CD4-positive, alpha-beta T cell treated with Interferon gamma for 1 hour (primary cell): ENCODE results near the gene CD101.
"Not testable (repeated sequence)": the region's sequence is repeated elsewhere in the genome, so short reads cannot be mapped to it uniquely, and the experiment has no call there.

ENCODE experiments used
- DNase-seq: peaks from one replicate; pipeline ENCODE4 v3.0.0-alpha.2; 2020

CD101 gene, protein sequence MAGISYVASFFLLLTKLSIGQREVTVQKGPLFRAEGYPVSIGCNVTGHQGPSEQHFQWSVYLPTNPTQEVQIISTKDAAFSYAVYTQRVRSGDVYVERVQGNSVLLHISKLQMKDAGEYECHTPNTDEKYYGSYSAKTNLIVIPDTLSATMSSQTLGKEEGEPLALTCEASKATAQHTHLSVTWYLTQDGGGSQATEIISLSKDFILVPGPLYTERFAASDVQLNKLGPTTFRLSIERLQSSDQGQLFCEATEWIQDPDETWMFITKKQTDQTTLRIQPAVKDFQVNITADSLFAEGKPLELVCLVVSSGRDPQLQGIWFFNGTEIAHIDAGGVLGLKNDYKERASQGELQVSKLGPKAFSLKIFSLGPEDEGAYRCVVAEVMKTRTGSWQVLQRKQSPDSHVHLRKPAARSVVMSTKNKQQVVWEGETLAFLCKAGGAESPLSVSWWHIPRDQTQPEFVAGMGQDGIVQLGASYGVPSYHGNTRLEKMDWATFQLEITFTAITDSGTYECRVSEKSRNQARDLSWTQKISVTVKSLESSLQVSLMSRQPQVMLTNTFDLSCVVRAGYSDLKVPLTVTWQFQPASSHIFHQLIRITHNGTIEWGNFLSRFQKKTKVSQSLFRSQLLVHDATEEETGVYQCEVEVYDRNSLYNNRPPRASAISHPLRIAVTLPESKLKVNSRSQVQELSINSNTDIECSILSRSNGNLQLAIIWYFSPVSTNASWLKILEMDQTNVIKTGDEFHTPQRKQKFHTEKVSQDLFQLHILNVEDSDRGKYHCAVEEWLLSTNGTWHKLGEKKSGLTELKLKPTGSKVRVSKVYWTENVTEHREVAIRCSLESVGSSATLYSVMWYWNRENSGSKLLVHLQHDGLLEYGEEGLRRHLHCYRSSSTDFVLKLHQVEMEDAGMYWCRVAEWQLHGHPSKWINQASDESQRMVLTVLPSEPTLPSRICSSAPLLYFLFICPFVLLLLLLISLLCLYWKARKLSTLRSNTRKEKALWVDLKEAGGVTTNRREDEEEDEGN

DNA sequence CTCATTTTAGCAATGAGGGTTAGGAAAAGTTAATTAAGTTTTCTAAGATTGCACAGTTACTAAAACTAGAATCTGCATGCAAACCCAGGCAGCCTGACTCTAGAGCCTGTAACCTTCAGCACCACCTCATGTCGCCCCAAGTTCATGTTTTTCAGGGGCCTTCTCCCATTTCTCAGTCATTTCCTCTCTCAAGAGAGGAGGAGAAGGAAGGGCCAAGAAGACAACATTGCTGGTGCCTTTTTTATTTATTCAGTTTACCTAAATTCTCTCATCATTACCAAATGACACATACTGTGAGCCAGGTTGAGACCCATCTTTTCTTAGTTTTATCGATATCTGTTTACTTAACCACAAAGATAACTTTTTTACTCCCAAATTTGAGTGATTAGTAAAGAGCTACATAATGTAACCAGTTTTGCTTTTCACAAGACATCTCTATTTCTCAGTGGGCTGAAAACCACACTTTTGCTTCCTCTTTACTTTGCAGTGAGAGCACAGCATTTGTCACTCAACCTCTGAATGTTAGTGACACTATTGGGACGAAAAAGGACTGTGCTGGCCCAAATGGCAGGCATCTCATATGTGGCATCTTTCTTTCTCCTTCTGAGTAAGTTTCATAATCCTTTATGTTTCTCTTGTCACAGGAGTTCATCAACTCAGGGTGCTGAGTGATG lies at the start of gene CD101:
Gene CD101 (plus strand): TSS at position 507 of the 674 bp plus-strand sequence. CDS start 58 bp downstream, at position 565.
- DNase-seq, result no peak

DNA sequence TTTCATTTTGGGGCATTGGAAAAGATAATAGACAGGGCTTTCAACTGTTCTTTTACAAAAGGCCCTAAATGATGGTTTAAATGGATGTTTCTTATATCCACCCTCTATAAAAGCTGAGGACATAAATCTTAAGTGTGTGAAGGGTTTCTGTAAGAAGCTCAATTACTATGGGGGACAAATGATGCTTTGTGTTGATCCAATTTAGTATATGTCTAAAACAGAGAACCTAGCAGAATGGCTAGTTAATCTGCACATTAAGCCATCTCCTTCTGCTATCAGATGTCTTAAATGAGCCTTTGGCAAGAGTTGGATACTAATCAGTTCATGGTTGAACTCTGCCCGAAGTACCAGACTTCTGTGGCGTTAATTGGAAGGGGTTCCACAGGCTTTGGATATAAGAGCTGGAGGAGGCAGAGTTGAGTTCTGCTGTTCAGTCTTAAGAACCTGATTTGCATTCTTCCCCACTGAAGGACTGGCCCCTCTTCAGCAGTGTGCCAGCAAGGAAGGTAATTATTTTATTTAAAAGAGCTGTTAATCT lies 48.8 kb upstream of the CD101 start:
- no peak for DNase-seq

DNA sequence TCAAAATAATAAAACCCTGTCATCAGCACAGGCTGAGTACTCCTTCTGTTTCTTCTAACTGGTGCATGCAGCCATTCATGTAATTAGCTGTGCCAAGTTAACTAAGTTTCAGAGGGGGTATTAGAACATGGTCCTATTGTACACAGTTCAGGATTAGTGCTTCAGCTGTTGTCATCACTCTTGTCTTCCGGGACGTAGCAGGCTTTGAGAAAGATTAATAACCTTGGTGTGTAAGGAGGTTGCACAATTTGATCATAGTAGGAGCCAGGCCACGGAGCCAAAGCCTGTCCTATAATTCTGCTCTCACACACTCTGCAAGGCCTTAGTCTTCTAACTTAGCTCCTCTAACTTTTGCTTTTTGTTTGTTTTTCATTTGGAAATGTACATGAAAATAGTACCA lies 47.1 kb upstream of the CD101 start:
- DNase-seq, result no peak

DNA sequence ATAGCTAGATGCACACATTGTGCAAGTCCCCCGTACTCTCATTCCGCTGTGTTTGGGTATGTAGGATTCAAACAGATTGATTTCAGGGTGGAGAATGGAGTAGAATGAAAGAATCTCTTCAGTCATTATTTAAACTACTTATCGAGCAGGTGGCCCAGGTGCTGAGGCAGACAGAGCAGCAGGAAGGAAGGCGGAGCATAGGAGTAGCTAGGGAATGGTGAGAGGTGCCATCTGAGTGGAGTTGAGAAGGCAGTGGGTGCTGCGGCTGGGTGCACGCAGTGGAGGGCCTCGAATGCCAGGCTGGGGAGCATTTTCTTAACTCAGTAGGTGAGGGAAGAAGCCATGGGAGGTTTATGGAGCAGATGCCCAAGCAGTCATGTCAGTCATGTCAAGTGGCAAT lies 45.2 kb upstream of the CD101 start:
- DNase-seq, result no peak

DNA sequence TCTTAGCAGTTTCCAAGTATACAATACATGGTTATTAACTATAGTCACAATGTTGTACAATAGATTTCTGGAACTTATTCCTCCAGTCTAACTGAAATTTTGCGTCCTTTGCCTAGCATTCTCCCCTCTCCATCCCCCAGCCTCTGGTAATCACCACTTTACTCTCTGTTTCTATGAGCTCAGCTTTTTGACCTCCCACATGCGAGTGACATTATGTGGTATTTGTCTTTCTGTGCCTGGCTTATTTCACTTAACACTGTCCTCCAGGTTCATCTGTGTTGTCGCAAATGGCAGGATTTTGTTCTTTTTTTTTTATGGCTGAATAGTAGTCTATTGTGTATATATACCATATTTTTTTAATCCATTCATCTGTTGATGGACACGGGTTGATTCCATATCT lies 43.9 kb upstream of the CD101 start:
- no peak for DNase-seq

DNA sequence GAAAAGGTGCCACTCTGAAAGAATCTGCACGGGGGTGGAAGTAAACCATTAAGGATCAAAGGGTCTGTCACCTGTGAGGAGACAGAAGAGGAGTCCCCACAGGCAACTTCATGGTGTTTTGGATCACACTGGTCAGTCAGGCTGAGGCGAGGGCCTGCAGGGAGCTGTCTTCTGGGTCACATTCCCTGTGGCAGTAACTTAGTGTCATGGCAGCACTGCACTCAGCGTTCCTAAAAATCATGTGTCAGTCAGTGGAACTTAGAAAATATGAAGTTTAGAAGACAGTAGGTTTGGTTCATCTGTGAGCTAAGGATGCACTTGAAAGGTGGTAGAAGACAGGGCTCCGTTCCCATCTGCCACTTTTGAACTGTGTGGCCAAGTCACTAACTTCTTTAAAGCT lies 43.5 kb upstream of the CD101 start:
- no peak for DNase-seq

DNA sequence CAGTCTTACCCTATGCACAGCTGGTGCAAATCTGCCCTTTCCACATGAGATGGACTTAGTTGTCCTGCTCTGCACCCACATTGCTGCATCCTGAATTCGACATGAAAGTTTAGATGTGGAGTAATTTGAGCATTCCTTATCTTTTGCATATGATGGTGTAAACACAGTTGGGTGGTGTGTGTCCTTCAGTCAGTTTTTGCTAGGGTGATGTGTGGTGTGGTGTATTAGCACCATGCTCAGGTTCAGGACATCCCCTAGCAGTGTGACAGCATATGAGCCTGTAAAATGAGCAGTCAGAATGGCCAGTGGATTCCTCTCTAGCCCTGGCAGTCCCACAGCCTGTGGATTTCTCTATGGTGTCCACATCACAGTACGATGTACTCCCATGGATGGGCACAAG lies 42.6 kb upstream of the CD101 start:
- no peak for DNase-seq

DNA sequence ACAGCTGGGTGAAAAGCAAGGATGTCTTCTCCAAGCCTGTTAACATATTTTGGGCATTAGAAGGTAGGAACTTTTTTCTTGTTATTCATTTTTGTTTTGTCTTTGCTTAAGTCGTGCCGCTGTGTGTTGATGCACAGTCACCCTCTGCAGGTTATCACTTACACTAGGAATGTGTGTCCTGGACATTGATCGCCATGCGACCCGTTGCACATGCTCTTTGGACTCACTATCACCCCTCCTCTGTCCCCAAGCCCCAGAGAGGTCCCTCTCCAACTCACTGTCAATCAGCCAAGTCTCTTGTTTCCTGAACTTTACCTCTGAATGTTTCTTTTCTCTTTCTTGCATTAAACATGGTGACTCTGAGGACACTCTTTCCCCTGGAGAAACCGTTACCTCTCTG lies 40.0 kb upstream of the CD101 start:
- no peak for DNase-seq

DNA sequence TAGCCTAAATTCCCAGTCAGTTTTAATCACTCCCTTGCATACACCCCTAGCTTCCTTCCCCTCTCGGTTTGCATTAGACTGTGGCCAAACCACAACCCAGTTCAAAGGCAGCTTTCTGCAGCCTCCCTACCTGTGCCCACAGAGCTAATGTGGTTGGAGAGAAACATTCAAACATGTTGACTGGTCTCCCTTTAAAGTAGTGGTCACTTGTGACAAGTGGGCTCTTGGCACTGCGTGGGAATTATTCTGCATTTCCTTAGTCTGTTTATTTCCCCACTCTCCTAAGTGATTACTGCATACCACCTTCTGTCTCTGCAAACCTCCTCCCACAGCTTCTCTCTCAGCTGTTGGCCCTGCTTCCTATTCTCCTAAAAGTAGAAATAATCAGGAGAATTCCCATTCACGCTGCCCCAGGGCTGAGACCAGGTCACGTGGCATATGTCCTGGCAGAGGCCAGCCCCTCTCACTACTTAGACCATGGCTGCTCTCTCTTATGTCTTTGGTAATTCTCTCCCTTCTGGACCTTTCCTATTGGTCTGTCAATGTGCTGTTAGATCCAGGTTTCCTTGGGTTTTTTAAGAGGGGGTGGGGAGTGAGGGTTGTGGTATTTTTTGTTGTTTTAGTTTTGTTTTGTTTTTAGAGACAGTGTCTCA lies 38.4 kb upstream of the CD101 start:
- no peak for DNase-seq

DNA sequence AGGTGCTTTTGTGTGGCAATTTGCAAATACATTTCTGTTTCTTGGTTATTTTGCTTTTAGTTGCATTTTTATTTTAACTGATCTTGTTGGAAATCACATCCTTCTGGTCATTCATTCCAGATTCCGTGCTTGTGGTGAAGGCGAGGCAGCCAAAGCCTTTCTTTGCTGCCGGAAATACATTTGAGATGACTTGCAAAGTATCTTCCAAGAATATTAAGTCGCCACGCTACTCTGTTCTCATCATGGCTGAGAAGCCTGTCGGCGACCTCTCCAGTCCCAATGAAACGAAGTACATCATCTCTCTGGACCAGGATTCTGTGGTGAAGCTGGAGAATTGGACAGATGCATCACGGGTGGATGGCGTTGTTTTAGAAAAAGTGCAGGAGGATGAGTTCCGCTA lies 34.8 kb upstream of the CD101 start:
- no peak for DNase-seq

DNA sequence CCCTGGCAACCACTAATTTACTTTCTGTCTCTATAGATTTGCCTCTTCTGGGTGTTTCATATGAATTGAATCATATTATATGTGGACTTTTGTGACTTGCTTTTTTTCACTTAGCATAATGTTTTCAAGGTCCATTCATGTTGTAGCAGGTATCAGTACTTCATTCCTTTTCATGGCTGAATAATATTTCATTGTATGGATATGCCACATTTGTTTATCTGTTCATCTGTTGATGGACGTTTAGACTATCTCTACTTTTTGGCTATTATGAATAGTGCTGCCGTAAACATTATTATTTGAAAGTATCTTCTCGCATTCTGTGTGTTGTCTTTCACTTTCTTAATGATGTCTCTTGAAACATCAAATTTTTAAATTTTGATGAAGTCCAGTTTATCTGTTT lies 32.8 kb upstream of the CD101 start:
- no peak for DNase-seq

DNA sequence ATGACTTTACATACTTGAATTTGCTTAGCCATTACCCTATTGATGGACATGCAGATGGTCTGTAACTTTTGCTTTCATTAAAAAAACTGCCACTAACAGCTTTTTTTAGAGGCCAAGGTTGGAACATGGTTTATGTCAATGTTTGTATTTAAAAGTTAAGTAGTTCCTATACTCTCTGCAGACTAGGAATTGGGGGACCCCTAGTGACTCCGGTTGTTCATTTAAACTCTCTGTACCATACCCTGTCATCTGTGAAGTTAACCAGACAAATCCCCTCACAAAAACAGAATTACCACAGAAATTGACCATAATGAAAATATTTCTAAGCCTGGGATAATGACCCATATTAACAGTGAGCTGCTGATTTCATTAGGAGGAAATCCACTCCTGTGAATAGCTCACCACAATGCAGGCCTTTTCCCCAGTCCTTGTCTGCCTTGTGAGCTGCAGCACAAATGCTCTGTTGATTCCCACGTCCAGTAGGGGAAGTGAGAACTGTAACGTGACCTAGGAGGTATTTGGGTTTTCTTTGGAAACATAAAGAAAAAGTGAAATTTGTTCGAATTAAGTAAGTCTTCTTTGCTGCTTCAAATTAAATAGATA lies 30.2 kb upstream of the CD101 start:
- DNase-seq, result no peak

DNA sequence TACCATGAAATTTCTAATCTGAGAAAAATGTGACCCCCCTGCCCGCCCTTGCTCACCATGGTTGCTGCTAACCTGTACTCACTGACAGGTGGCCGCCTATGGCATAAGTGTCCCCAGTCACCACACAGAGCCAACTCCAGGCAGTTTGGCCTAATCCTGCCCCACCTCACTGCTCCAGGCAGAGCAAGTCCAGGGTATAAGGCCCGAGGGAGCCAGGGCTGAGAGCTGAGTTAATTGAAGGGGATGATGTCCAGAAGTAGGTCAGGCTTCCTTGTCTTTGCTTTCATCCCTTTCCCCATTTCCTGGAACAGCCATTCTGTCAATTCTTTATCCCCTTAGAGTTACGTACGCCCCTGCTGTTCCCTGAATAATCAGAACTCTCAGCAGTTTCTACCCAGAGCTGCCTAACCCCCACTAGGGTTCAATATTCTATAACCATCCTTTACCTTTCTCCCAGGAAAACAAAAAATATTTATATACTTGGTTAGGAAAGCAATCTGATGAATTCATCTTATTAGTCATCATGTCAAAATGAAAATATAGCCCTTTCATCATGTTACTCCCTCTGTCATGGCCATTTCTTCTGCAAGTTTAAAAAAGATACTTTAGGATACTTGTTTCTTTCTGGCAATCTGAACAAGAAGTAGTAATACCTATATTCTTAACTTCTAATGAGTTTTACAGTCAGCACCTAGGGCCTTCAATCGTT lies 29.4 kb upstream of the CD101 start:
- DNase-seq, result no peak

DNA sequence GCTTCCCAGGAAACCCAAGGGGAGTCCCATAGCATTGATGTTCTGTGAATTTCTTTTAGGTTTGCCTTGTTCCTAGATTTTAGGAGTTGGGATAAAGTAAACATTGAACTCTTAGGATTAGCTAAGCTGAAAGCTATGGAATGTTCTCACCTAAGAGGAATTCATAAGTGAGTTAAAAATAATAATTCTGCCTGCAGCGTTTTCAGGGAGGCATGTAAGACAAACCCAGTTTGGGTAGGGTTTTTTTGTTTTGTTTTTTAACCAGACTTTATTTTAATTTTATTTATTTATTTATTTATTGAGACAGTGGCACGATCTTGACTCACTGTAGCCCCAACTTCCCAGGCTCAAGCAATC lies 28.9 kb upstream of the CD101 start:
- no peak for DNase-seq

DNA sequence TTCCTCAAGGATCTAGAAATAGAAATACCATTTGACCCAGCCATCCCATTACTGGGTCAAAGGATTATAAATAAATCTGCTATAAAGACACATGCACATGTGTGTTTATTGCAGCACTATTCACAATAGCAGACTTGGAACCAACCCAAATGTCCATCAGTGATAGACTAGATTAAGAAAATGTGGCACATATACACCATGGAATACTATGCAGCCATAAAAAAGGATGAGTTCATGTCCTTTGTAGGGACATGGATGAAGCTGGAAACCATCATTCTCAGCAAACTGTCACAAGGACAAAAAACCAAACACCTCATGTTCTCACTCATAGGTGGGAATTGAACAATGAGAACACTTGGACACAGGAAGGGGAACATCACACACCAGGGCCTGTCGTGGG lies 21.3 kb upstream of the CD101 start:
- DNase-seq, result not testable (repeated sequence)

DNA sequence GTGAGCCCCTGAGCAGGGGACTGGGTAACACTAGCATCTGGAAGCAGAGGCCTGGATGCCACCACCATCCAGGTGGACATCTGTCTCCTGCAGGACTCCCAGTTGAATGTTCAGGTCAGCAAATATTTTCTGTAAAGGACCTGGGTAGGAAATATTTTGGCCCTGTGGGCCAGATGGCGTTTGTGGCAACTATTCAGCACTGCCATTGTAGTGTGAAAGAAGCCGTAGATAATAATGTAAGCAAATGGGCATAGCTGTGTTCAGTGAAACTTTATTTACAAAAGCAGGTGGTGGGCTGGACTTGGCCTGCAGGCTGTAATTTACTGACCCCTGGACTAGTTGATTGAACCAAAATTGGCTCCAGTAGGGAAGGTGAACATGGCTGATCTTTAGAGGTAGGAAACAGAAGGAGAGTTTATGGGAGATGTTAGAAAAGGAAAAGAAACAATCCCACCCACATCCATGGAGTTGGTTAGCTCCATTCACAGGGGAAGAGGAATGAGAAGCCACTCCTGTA lies 20.0 kb upstream of the CD101 start:
- DNase-seq, result no peak

DNA sequence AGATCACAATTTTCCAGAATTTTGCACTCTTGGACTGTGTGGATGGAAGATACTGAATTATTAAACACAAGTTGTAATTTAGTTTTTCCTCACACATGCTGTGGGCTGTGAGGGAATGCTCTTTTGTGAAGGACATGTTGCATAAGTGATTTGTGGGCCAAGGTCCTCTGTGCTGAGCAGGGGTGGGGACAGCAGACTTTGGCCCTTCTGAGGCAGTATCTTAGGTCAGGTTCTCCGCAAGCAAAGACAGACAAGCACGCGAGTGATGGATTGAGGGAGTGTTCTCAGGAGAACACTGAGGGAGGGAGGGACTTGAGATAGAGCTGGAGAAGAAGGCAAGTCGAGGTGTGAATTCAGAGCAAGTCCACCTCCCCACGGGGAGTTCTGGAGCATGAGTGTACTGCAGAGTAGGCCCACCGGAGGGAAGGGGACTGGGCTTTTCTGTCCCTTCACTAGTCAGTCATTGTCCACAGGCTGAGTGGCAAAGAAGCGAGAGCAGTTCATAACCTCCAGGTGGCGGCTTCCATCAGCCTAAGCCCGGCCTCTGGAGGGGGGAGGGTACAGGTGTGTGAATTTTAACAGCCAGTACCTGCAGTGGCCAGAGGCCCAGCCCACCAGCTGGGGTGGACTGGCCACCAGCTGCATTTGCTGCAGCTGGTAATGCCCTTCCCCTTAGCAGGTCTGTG lies 19.1 kb upstream of the CD101 start:
- DNase-seq, result no peak

DNA sequence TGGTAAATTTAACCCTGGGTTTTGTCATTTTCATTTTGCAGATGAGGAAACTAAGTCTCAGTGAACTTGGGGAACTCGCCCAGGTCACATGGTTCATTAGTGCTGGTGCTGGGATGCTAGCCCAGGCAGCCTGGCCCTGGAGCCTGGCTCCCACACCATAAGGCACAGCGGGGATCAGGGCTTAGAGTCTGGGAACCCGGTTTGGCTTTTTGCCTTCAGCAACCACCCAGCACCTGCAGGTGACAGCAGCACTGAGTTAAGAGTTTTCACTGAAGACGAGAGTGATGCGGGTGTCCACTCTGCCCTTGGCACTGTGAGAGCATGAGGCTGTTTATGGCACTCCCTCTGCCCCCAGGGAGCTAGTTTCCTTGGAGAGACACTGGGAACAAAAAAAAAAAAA lies 18.4 kb upstream of the CD101 start:
- DNase-seq, result no peak

DNA sequence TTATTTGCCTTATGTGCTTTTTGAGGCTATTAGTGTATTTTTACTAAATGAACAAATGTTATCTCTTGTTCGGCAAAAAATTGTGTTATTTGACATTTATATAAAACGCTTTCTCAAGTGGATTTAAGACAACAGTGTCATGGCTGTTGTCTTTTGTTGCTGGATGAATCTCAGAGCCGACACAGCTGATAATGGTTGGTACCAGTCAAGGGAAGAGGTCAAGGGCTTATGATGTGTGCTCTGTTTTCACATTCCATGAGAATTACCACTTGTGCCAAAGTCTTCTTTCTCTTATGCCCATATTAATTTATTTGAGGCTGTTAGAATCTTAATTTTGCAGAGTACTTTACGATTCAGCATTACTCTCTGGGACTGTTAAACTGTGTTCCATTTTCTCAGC lies 17.9 kb upstream of the CD101 start:
- DNase-seq, result no peak

DNA sequence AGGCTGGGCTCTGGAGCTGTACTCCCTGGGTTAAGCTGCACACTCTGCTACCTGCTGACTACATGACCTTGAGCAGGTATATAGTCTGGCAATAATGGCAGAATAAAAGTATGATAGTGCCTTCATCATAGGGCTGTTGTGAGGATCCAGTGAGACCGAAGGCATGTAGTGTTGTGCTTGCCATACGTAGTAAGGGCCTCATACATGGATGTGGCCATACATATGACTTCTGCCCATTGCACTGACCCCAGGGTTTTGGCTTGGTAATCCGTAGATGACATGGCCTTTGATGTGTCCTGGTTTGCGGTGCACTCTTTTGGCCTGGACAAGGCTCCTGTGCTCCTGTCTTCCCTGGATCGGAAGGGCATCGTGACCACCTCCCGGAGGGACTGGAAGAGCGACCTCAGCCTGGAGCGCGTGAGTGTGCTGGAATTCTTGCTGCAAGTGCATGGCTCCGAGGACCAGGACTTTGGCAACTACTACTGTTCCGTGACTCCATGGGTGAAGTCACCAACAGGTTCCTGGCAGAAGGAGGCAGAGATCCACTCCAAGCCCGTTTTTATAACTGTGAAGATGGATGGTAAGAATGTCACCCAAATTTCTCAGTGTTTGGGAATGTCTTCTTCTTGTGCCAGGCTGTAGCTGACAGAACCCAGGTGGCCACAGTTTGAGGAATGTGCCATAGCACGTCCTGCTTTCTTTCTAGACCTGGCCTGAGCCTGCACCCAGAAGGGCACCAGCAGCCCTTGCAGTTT lies 17.0 kb upstream of the CD101 start:
- DNase-seq, result no peak
